Osteocyte (in vitro differentiated cells): ENCODE data around the gene SEMA3A. TPM values are rescaled to one million over a fixed set of nuclear protein-coding genes. Genes with fewer than 3 reads are reported as not detected.

Experiments
- DNase-seq: peaks from one replicate; pipeline ENCODE4 v3.0.0; 2021; ENCODE audit warnings: mixed read lengths; ENCODE audit not compliant: unreplicated experiment; ENCODE audit errors: extremely low spot score
- H3K27ac Mint-ChIP-seq: one replicate; pipeline ENCODE4 v1.8.0; 2021; ENCODE audit warnings: mild to moderate bottlenecking, mixed read lengths; ENCODE audit not compliant: unreplicated experiment
- H3K27me3 Mint-ChIP-seq: one replicate; pipeline ENCODE4 v1.8.0; 2021; ENCODE audit warnings: mixed read lengths; ENCODE audit not compliant: unreplicated experiment
- H3K36me3 Mint-ChIP-seq: one replicate; pipeline ENCODE4 v1.8.0; 2021; ENCODE audit warnings: mixed read lengths; ENCODE audit not compliant: unreplicated experiment
- H3K4me1 Mint-ChIP-seq: one replicate; pipeline ENCODE4 v1.8.0; 2021; ENCODE audit warnings: mixed read lengths; ENCODE audit not compliant: unreplicated experiment
- H3K4me3 Mint-ChIP-seq: one replicate; pipeline ENCODE4 v1.8.0; 2021; ENCODE audit warnings: mild to moderate bottlenecking, moderate library complexity, mixed read lengths; ENCODE audit not compliant: unreplicated experiment
- H3K9me3 Mint-ChIP-seq: one replicate; pipeline ENCODE4 v1.8.0; 2021; ENCODE audit warnings: mixed read lengths; ENCODE audit not compliant: unreplicated experiment
- CTCF ChIP-seq: fragments of 200-600 bp; sonication (generic); IDR thresholded peaks from 2 replicates; pipeline ENCODE4 v1.5.0; 2021; ENCODE audit warnings: antibody characterized with exemption, mild to moderate bottlenecking, moderate library complexity
- total RNA-seq: library from RNA; stranded (reverse); gene quantifications from 2 replicates; pipeline ENCODE4 v1.2.1, GENCODE V29; 2021

SEMA3A gene
- total RNA-seq, 1 donor from 2014 or later = 2.4 TPM

DNA sequence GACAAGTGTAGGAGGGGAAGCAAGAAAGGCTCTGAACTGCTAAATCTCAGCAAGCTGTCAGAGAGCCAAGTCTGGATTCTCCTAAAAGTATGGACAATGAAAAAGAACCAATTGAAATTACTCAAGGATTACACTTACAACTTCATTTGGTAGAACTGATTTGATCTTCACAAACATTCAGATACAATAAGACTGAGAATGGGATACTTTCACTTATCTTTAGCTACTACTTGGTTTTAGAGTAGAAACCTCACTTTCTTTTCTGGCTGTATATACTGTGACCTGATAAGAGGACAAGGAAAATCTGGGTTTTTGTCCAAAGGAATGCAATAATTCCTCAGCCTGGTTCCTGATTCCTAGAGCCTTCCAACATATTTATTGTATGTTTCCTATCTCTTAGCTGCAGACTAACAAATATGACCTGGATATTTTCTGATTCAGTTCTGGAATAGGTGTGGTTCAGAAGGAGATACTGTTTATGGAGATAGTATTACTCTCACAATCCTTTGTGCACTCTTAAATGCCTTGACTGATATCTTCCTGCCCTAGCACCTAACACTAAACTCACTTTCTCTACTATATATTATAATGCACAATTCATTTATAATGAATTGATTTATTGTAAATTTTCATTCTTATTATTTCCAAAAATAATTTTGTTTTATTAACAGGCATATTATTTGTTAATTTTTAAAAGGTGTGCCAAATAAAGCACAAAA, 7.3 kb downstream of the SEMA3A start:
- Mint-ChIP-seq H3K36me3 (no peaks in the 10 kb centered on the region), H3K9me3 (no peaks in the 10 kb centered on the region), H3K4me1 (peaks cover 12% of the 10 kb centered on the region), H3K27me3 (no peaks in the 10 kb centered on the region), H3K4me3 (no peak overlapping the region), H3K27ac (no peak overlapping the region)
- no peak for DNase-seq
- no peak for TF ChIP-seq CTCF

DNA sequence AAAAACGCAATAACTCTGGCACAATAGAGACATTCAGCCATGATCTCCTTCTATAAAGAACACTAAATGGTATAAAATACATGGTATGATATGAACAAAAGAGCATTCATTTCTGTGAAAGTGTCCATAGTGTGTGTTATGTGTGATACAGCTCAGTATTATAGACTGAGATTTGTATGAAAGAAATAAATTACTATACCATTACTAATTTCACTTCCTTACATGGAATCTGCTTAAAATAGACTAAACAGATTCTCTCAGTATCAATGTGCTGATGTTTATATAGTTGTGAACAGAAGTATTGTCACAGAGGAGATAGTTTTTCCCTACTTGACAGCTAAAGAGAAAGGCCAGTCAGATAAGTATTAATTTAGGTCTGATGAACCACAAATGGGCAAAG, 10.8 kb downstream of the SEMA3A start:
- Mint-ChIP-seq H3K4me1 (peaks cover 12% of the 10 kb centered on the region), H3K27ac (no peak overlapping the region), H3K36me3 (no peaks in the 10 kb centered on the region), H3K27me3 (no peaks in the 10 kb centered on the region), H3K4me3 (no peak overlapping the region), H3K9me3 (no peaks in the 10 kb centered on the region)
- TF ChIP-seq CTCF = no peak
- no peak for DNase-seq

DNA sequence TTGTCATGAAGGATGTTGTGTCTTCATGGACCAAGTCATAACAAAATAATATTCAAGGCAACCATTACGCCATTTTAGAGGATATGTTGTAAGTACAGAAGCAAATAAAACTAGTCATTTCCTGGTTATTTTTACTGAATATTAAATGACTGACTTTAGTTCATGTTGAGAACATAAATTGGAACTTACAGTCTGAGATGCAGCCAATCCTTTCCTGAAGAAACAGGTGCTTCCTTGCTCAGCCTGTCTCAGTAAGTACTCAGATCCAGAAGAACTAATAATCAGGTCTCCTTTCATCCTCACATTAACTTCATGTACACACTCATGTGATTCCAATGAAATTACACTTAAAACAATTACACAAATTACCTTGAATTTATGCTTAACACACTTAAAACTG, 12.3 kb downstream of the SEMA3A start:
- no peak overlapping the region for H3K4me3 Mint-ChIP-seq
- TF ChIP-seq CTCF = no peak
- no peaks in the 10 kb centered on the region for H3K36me3 Mint-ChIP-seq
- no peaks in the 10 kb centered on the region for H3K9me3 Mint-ChIP-seq
- no peak overlapping the region for H3K27ac Mint-ChIP-seq
- H3K27me3 Mint-ChIP-seq = no peaks in the 10 kb centered on the region
- peaks cover 5% of the 10 kb centered on the region for H3K4me1 Mint-ChIP-seq
- DNase-seq = no peak

DNA sequence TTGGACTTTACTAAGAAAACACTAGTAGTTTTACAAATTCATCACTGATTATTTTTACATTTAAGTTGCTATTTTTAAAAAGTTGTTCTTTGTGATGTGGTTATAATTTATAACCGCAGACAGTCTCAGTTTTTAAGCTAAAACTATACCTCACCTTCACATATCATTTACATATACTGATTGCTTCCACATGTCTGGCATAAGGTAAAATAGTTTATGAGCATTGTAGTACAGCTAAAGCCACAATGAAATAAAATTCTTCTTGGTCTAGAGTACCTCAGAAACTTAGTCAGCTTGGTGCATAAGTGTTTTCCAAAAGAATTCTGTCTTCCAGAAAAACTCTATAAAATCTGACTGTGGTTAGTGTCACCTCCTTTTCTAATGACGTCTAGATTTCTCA, 13.0 kb downstream of the SEMA3A start:
- no peaks in the 10 kb centered on the region for H3K9me3 Mint-ChIP-seq
- peaks cover 4% of the 10 kb centered on the region for H3K4me1 Mint-ChIP-seq
- TF ChIP-seq CTCF = no peak
- H3K4me3 Mint-ChIP-seq = no peak overlapping the region
- H3K27me3 Mint-ChIP-seq = no peaks in the 10 kb centered on the region
- H3K36me3 Mint-ChIP-seq = no peaks in the 10 kb centered on the region
- DNase-seq = no peak
- H3K27ac Mint-ChIP-seq = no peak overlapping the region

- H3K4me1 Mint-ChIP-seq = peaks cover 5% of the 10 kb centered on the region
- H3K9me3 Mint-ChIP-seq = no peaks in the 10 kb centered on the region
- no peaks in the 10 kb centered on the region for H3K36me3 Mint-ChIP-seq
- H3K27ac Mint-ChIP-seq = no peak overlapping the region
- no peak for DNase-seq
- TF ChIP-seq CTCF = no peak
- no peaks in the 10 kb centered on the region for H3K27me3 Mint-ChIP-seq
- H3K4me3 Mint-ChIP-seq = no peak overlapping the region
These were observed 16.7 kb downstream of the SEMA3A start for GRCh38 chr7:84177758-84178412.
